Measurements from ENCODE around the gene CSRNP2. TPM values are rescaled to one million over a fixed set of nuclear protein-coding genes. Genes with fewer than 3 reads are reported as not detected.

CSRNP2 gene
- total and polyA plus RNA-seq, 2 of the 13 experiments (the other 11 are each of a cell fraction or from before 2014, with no cell fraction given), result 4.8 to 7.3 TPM

DNA sequence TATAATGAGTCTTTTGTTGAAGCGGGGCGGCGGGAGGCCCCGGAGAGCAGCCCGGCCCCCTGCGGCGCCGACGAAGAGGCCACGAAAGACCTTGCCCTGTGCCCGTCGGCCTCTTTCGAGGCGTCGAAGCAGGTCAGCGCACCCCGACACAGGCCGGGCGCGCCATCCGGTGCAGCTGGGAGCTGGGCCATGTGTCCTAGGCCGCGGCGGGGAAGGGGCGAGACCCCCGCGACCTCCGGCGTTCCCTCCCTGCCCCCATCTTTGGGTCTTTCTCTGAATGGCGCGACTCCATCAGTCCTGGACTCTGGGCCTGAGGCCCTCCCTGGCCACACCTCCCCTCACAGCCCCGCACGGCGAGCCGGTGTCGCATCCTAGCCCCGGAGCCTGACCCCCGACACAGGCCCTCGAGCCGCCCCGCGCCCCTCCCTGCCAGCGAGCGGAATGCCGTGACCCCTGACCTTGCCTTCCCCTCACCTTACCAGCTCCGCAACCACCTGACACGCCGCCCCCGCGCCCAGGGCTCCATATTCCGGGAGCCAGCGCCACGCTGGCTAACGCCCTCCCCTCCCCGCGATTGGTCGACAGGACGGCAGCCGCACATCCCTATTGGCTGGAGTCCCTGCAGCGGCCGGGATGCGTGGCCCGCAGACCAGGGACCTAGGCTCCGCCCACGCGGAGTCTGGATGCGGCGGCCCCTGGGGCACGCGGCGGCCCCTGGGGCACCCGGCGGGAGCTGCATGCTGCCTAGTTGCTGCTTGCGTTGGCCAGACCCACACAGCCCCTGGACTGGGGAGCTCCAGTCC, 57.4 kb downstream of the CSRNP2 start, which contains the start of gene SLC11A2 (continued):
- TF ChIP-seq ADNP (CRISPR knock-in tag; IDR thresholded peaks at IDR 0.05) (no peak), ZNF589 (CRISPR knock-in tag; conservative IDR thresholded peaks at IDR 0.05) (peak; percentile 74), ELF1 (CRISPR knock-in tag; IDR thresholded peaks at IDR 0.05) (peak; percentile 58), CENPT (CRISPR knock-in tag; IDR thresholded peaks at IDR 0.05; ENCODE audit: low read depth) (peak; percentile 82), ZSCAN21 (CRISPR knock-in tag; IDR thresholded peaks at IDR 0.05; ENCODE audit: borderline replicate concordance) (peak; percentile 96), ZNF780A (CRISPR knock-in tag; IDR thresholded peaks at IDR 0.05) (peak; percentile 28; the same call in 1 of the 2 replicates), ZNF496 (CRISPR knock-in tag; IDR thresholded peaks at IDR 0.05; ENCODE audit: insufficient replicate concordance) (no peak), RFX5 (IDR thresholded peaks at IDR 0.05; ENCODE audit: low read depth, low read length) (peak; percentile 85), TSC22D2 (CRISPR knock-in tag; IDR thresholded peaks at IDR 0.05; ENCODE audit: borderline replicate concordance) (no peak; the same call in 1 of the 2 replicates), JUNB (CRISPR knock-in tag; IDR thresholded peaks at IDR 0.05; ENCODE audit: borderline replicate concordance) (no peak), PCBP2 (optimal IDR thresholded peaks at IDR 0.05; ENCODE audit: low read depth, low read length, poor library complexity, severe bottlenecking) (no peak), HOXA7 (CRISPR knock-in tag; IDR thresholded peaks at IDR 0.05) (no peak), ZNF598 (CRISPR knock-in tag; IDR thresholded peaks at IDR 0.05; ENCODE audit: borderline replicate concordance) (peak; percentile 47; the same call in 1 of the 2 replicates), ZNF782 (CRISPR knock-in tag; IDR thresholded peaks at IDR 0.05; ENCODE audit: borderline replicate concordance) (no peak), PLSCR1 (CRISPR knock-in tag; IDR thresholded peaks at IDR 0.05; ENCODE audit: borderline replicate concordance) (peak; percentile 92; the same call in 1 of the 2 replicates), ZSCAN12 (CRISPR knock-in tag; IDR thresholded peaks at IDR 0.05) (peak; percentile 19; the same call in 1 of the 2 replicates), ZSCAN22 (CRISPR knock-in tag; IDR thresholded peaks at IDR 0.05) (no peak), DRAP1 (CRISPR knock-in tag; IDR thresholded peaks at IDR 0.05) (peak; percentile 87)
- TF ChIP-seq, protein P1, sequence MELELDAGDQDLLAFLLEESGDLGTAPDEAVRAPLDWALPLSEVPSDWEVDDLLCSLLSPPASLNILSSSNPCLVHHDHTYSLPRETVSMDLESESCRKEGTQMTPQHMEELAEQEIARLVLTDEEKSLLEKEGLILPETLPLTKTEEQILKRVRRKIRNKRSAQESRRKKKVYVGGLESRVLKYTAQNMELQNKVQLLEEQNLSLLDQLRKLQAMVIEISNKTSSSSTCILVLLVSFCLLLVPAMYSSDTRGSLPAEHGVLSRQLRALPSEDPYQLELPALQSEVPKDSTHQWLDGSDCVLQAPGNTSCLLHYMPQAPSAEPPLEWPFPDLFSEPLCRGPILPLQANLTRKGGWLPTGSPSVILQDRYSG (CRISPR knock-in tag; IDR thresholded peaks at IDR 0.05), result no peak; the same call in 1 of the 2 replicates
- TF ChIP-seq, protein P2, sequence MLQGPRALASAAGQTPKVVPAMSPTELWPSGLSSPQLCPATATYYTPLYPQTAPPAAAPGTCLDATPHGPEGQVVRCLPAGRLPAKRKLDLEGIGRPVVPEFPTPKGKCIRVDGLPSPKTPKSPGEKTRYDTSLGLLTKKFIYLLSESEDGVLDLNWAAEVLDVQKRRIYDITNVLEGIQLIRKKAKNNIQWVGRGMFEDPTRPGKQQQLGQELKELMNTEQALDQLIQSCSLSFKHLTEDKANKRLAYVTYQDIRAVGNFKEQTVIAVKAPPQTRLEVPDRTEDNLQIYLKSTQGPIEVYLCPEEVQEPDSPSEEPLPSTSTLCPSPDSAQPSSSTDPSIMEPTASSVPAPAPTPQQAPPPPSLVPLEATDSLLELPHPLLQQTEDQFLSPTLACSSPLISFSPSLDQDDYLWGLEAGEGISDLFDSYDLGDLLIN (CRISPR knock-in tag; IDR thresholded peaks at IDR 0.05; ENCODE audit: borderline replicate concordance), result peak; percentile 90; the same call in 1 of the 2 replicates
- TF ChIP-seq, protein P3, sequence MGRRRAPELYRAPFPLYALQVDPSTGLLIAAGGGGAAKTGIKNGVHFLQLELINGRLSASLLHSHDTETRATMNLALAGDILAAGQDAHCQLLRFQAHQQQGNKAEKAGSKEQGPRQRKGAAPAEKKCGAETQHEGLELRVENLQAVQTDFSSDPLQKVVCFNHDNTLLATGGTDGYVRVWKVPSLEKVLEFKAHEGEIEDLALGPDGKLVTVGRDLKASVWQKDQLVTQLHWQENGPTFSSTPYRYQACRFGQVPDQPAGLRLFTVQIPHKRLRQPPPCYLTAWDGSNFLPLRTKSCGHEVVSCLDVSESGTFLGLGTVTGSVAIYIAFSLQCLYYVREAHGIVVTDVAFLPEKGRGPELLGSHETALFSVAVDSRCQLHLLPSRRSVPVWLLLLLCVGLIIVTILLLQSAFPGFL (CRISPR knock-in tag; IDR thresholded peaks at IDR 0.05), result no peak
- TF ChIP-seq, protein P4, sequence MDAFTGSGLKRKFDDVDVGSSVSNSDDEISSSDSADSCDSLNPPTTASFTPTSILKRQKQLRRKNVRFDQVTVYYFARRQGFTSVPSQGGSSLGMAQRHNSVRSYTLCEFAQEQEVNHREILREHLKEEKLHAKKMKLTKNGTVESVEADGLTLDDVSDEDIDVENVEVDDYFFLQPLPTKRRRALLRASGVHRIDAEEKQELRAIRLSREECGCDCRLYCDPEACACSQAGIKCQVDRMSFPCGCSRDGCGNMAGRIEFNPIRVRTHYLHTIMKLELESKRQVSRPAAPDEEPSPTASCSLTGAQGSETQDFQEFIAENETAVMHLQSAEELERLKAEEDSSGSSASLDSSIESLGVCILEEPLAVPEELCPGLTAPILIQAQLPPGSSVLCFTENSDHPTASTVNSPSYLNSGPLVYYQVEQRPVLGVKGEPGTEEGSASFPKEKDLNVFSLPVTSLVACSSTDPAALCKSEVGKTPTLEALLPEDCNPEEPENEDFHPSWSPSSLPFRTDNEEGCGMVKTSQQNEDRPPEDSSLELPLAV (CRISPR knock-in tag; conservative IDR thresholded peaks at IDR 0.05; ENCODE audit: low read depth), result no peak

All from HepG2 (cell line).